ENCODE measurements around the gene VAV3.
A peak's percentile ranks its signal among the peaks of the same experiment; 100 is the strongest.

The VAV3 gene

GRCh38 chr1:107972391-107973180, 7.6 kb upstream of the VAV3 start:
- no peak for DNase-seq (ENCODE audit: low read depth)
- TF ChIP-seq CTCF (conservative IDR thresholded peaks at IDR 0.05; ENCODE audit: low read length): no peak
- H3K4me3 ChIP-seq (ENCODE audit: low read length): no peak overlapping the region

- no peak for TF ChIP-seq CTCF (conservative IDR thresholded peaks at IDR 0.05; ENCODE audit: low read length)
- no peak overlapping the region for H3K4me3 ChIP-seq (ENCODE audit: low read length)
- DNase-seq (ENCODE audit: low read depth): no peak
These were observed 1.6 kb upstream of the VAV3 start for GRCh38 chr1:107966550-107966949.

GRCh38 chr1:107964336-107965109, 457 bp downstream of the VAV3 start:
- peak overlapping the region; percentile 45 for H3K4me3 ChIP-seq (ENCODE audit: low read length)
- TF ChIP-seq CTCF (conservative IDR thresholded peaks at IDR 0.05; ENCODE audit: low read length): no peak
- peak; percentile 3 for DNase-seq (ENCODE audit: low read depth)

GRCh38 chr1:107963601-107964335, 1.2 kb downstream of the VAV3 start:
- TF ChIP-seq CTCF (conservative IDR thresholded peaks at IDR 0.05; ENCODE audit: low read length): no peak
- peak overlapping the region; percentile 45 for H3K4me3 ChIP-seq (ENCODE audit: low read length)
- peak; percentile 18 for DNase-seq (ENCODE audit: low read depth)

- no peak overlapping the region for H3K4me3 ChIP-seq (ENCODE audit: low read length)
- no peak for DNase-seq (ENCODE audit: low read depth)
- no peak for TF ChIP-seq CTCF (conservative IDR thresholded peaks at IDR 0.05; ENCODE audit: low read length)
These were observed 2.0 kb downstream of the VAV3 start for GRCh38 chr1:107963008-107963407.

GRCh38 chr1:107954719-107955415, 10.1 kb downstream of the VAV3 start:
- DNase-seq (ENCODE audit: low read depth): no peak
- no peak overlapping the region for H3K4me3 ChIP-seq (ENCODE audit: low read length)
- TF ChIP-seq CTCF (conservative IDR thresholded peaks at IDR 0.05; ENCODE audit: low read length): no peak

Measured in AG10803 (cell line).